ENCODE data around the gene VPS72. TPM values are rescaled to one million over a fixed set of nuclear protein-coding genes. Genes with fewer than 3 reads are reported as not detected.

Gene VPS72
- total RNA-seq, 4 donors from 2014 or later: 4.9 to 26.6 (median 20.1) TPM

DNA sequence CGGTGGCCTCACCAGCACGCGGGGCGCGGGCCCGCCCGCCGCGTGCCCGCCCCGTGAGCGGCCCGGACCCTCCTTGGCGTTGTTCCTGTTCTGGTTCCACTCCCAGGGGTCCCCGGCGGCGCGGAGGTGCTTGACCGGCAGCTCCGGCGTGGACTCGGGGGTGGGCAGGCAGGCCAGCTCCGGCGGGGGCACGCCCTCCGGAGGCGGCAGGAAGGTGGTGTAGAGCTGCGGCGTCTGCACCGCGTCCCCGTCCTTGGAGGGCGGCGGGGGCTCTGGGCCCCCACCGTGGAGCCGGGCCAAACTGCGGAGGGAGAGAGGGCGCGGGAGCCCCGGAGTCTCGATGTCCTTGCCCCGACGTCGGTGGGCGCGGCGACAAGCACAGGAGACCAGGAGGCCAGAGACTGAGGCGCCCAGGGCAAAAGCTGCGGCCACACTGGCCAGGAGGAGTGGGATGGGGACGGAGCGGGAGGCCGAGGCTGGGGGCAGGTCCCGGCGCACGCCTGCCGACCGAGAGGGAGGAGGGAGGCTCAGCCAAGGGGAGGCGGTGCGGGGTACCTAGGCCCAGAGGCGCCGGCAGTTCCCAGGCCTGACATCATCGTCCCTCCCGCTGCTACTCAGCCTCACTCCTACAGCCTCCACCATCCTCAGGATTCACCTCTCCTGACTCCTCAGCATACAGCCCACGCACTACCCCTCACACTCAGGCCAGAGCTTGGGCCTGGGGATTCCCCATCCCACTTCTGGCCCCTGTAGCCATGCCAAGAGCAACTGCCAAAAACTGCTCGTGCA lies 56.8 kb downstream of the VPS72 start:
- no peaks in the 10 kb centered on the region for H3K9me3 ChIP-seq
- H3K4me1 ChIP-seq: peaks cover 0 to 22% (median 15%) of the 10 kb centered on the region in 4 donors
- no peaks in the 10 kb centered on the region for H3K36me3 ChIP-seq
- H3K4me3 ChIP-seq: peak overlapping the region in 3 of 4 donors; percentile 19 to 54 (median 29)
- intact Hi-C loops (cut with DNase I; ENCODE audit: low total_unique reads): no loop called here
- in situ Hi-C loops (cut with MboI; ENCODE audit: low pct_ligation_motif_present in 1 of 4, low pct_unique_long_range_greater_than_20kb in 1 of 4, low sequenced_read_pairs in 3 of 4): no loop called here
- DNase-seq: no peak
- no peak overlapping the region for H3K27ac ChIP-seq
- 70% methylated on average over 59 of the region's 65 CpGs; no CpG with 5 or more reads in 1 of the 2 donors for WGBS, 2 donors (ENCODE audit: low coverage in 1 of 2)
- TF ChIP-seq, protein P1, sequence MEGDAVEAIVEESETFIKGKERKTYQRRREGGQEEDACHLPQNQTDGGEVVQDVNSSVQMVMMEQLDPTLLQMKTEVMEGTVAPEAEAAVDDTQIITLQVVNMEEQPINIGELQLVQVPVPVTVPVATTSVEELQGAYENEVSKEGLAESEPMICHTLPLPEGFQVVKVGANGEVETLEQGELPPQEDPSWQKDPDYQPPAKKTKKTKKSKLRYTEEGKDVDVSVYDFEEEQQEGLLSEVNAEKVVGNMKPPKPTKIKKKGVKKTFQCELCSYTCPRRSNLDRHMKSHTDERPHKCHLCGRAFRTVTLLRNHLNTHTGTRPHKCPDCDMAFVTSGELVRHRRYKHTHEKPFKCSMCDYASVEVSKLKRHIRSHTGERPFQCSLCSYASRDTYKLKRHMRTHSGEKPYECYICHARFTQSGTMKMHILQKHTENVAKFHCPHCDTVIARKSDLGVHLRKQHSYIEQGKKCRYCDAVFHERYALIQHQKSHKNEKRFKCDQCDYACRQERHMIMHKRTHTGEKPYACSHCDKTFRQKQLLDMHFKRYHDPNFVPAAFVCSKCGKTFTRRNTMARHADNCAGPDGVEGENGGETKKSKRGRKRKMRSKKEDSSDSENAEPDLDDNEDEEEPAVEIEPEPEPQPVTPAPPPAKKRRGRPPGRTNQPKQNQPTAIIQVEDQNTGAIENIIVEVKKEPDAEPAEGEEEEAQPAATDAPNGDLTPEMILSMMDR (IDR thresholded peaks at IDR 0.05): no peak
- no peak for TF ChIP-seq EP300 (IDR thresholded peaks at IDR 0.05; ENCODE audit: low read depth)
- no peak for TF ChIP-seq POLR2A (IDR thresholded peaks at IDR 0.05)
- TF ChIP-seq POLR2AphosphoS5 (IDR thresholded peaks at IDR 0.05): no peak
- peaks cover 27% of the 10 kb centered on the region for H3K27me3 ChIP-seq

DNA sequence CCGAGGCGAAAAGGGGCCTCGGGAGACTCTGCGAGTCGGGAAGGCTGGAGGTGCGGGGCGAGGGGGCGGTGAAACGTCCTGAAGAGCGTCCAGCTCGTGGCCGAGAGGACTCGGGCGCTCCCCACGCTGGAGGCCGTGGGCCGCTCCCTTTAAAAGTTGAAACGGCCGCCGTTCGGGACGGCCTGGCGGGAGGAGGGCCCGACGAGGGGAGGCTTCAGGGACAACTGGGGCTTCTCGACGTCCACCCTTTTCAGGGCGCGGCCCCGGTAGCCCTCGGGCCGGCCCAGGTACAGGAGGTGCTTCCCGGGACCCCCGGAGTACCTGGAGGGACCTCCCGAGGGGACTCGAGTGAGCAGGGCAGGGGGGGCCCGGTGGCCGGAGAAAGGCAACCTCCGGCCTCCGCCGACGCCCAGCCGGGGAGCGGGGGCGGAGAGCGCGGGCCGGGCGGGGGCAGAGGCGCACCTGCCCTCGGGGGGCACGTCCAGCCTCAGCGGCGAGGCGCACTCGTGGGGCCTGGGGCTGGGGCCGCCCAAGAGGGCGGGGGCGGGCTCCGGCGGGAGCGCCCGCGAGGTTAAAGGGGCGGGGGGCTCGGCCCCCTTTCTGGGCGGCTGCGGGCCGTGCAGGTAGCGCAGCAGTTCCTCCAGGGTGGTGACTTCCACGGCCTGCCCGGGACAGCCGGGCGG lies 57.5 kb downstream of the VPS72 start:
- peak overlapping the region in 2 of 4 donors; percentile 43 to 65 for H3K27ac ChIP-seq
- no peak for DNase-seq
- intact Hi-C loops (cut with DNase I; ENCODE audit: low total_unique reads): no loop called here

DNA sequence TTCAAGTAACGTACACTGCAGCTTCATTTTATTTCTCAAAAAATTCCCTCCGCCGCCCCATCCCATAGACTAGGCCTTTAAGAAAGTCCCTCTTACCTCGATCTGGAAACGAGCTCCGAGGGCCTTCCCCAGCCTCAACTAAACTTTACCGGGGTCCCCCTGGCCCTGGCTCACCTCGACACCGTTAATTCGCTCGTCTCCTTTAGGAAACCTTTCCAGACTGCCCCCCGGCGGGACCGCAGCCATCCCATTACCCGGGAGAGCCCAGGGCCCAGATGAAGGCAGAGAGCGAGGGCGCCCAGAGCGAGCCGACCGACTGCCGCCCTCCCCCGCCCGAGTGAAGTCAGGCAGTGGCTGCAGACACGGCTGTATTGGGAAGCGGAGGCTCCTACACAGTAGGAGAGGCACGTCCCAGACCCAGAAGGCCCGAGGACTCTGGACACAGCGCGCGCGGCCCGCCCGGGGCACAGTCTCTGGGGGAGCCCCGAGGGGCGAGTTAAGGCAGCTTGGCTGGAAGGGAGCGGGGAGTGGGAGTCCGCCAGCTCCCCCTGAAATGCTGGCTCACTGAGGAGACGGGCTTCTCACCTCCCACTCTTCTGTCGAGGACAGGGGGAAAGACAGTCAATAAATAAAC lies 58.2 kb downstream of the VPS72 start:
- intact Hi-C loops (cut with DNase I; ENCODE audit: low total_unique reads) (no loop called here), in situ Hi-C loops (cut with MboI; ENCODE audit: low pct_ligation_motif_present in 1 of 4, low pct_unique_long_range_greater_than_20kb in 1 of 4, low sequenced_read_pairs in 3 of 4) (no loop called here)
- peaks cover 27% of the 10 kb centered on the region for H3K27me3 ChIP-seq
- H3K4me3 ChIP-seq: peak overlapping the region in 3 of 4 donors; percentile 19 to 54 (median 29)
- TF ChIP-seq EP300 (IDR thresholded peaks at IDR 0.05; ENCODE audit: low read depth) (no peak), POLR2AphosphoS5 (IDR thresholded peaks at IDR 0.05) (no peak), POLR2A (IDR thresholded peaks at IDR 0.05) (no peak)
- TF ChIP-seq, protein P1 (IDR thresholded peaks at IDR 0.05): no peak
- no peaks in the 10 kb centered on the region for H3K9me3 ChIP-seq
- peaks cover 0 to 22% (median 15%) of the 10 kb centered on the region in 4 donors for H3K4me1 ChIP-seq
- no peaks in the 10 kb centered on the region for H3K36me3 ChIP-seq
- H3K27ac ChIP-seq: peak overlapping the region; percentile 27 to 65 (median 45)
- DNase-seq: peak; percentile 26
- WGBS, 2 donors (ENCODE audit: low coverage in 1 of 2): 2 to 42% methylated on average over 9 to 39 of the region's 39 CpGs

More for the DNA sequence above, 57.5 kb downstream of the VPS72 start:
- in situ Hi-C loops (cut with MboI; ENCODE audit: low pct_ligation_motif_present in 1 of 4, low pct_unique_long_range_greater_than_20kb in 1 of 4, low sequenced_read_pairs in 3 of 4): no loop called here
- H3K27me3 ChIP-seq: peaks cover 27% of the 10 kb centered on the region
- no peaks in the 10 kb centered on the region for H3K36me3 ChIP-seq
- H3K9me3 ChIP-seq: no peaks in the 10 kb centered on the region
- peak overlapping the region in 3 of 4 donors; percentile 19 to 54 (median 29) for H3K4me3 ChIP-seq
- TF ChIP-seq POLR2A (IDR thresholded peaks at IDR 0.05) (no peak), EP300 (IDR thresholded peaks at IDR 0.05; ENCODE audit: low read depth) (no peak), POLR2AphosphoS5 (IDR thresholded peaks at IDR 0.05) (no peak)
- TF ChIP-seq, protein P1 (IDR thresholded peaks at IDR 0.05): no peak
- WGBS, 2 donors (ENCODE audit: low coverage in 1 of 2): 43% methylated on average over 28 of the region's 74 CpGs; no CpG with 5 or more reads in 1 of the 2 donors
- H3K4me1 ChIP-seq: peaks cover 0 to 22% (median 15%) of the 10 kb centered on the region in 4 donors
